Subcutaneous abdominal adipose tissue (tissue), 5 donors: ENCODE measurements around the gene RAD51C.
"Not testable (repeated sequence)": the region's sequence is repeated elsewhere in the genome, so short reads cannot be mapped to it uniquely, and the experiment has no call there.

Experiments used
- H3K27ac ChIP-seq: one replicate; pipeline ENCODE4 v1.7.0; 2013; ENCODE audit warnings: low read depth, mild to moderate bottlenecking, inconsistent platforms, low read length, moderate library complexity
- H3K27me3 ChIP-seq, 5 donors: one replicate each; pipeline ENCODE4 v1.7.0; 2013; ENCODE audit warnings: low read length in 5 of 5, inconsistent platforms in 1 of 5; ENCODE audit not compliant: control insufficient read depth in 5 of 5, insufficient read depth in 4 of 5
- H3K36me3 ChIP-seq, 5 donors: one replicate each; pipeline ENCODE4 v1.7.0; 2013; ENCODE audit warnings: low read length in 5 of 5; ENCODE audit not compliant: control insufficient read depth in 5 of 5, insufficient read depth in 5 of 5
- H3K4me1 ChIP-seq, 5 donors: one replicate each; pipeline ENCODE4 v1.7.0; 2013; ENCODE audit warnings: low read length in 5 of 5, mild to moderate bottlenecking in 3 of 5, moderate library complexity in 1 of 5; ENCODE audit not compliant: control insufficient read depth in 5 of 5, insufficient read depth in 5 of 5
- H3K4me3 ChIP-seq, 5 donors: one replicate each; pipeline ENCODE4 v1.7.0; 2013; ENCODE audit warnings: low read length in 5 of 5, low read depth in 1 of 5
- H3K9ac ChIP-seq, 5 donors: one replicate each; pipeline ENCODE4 v1.7.0; 2013; ENCODE audit warnings: low read length in 5 of 5, mild to moderate bottlenecking in 4 of 5, moderate library complexity in 3 of 5
- H3K9me3 ChIP-seq, 5 donors: one replicate each; pipeline ENCODE4 v1.7.0; 2013; ENCODE audit warnings: low read length in 5 of 5; ENCODE audit not compliant: control insufficient read depth in 5 of 5
- donor health status: healthy.
- donor health status: healthy.
- donor health status: healthy.
- donor health status: healthy.
- donor health status: healthy.

RAD51C gene

DNA sequence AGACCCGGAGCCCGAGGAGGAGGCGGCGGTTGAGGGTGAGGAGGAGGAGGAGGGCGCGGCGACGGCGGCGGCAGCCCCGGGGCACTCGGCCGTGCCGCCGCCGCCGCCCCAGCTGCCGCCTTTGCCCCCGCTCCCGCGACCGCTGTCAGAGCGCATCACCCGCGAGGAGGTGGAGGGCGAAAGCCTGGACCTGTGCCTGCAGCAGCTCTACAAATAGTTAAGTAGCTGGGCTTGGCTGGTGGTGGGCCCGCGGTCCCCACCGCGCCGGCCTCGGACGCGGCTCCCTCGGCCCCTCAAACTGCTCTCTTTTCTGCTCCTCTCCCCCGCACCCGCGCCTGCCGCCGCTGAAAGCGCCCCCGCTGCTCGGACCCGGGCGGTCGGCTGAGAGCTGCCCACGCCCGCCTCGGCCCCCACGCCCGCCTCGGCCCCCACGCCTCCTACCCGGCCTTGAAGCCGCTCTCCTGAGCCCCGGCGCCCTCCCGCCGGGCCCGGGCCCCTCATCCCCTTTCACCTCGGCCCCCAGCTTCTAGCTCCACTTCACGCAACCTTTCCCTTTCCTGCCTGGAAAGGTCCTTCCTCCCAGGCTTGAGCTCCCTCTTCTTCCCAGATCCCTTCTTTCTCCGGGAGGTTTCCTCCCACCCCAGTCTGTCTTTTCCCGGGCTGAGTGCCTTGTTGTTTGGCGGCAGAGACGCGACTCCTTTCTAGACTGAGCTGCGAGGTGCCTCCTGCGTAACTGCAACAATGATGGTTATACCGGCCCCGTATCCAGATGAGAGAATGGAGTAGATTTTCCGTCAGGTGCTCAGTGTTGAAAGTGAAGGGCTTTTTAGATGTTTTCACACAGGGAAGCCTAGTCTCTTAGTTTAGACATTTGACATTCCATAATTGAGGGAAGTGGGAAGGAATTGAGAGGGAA lies 64.1 kb downstream of the RAD51C start:
- H3K9me3 ChIP-seq, result no peaks in the 10 kb centered on the region
- peak overlapping the region; percentile 31 to 84 (median 68) for H3K4me3 ChIP-seq
- peaks cover 0 to 20% (median 15%) of the 10 kb centered on the region in 5 donors for H3K4me1 ChIP-seq
- no peak overlapping the region for H3K9ac ChIP-seq
- H3K27me3 ChIP-seq, result peaks cover 12 to 37% (median 16%) of the 10 kb centered on the region in 5 donors
- no peak overlapping the region for H3K27ac ChIP-seq
- no peaks in the 10 kb centered on the region for H3K36me3 ChIP-seq

DNA sequence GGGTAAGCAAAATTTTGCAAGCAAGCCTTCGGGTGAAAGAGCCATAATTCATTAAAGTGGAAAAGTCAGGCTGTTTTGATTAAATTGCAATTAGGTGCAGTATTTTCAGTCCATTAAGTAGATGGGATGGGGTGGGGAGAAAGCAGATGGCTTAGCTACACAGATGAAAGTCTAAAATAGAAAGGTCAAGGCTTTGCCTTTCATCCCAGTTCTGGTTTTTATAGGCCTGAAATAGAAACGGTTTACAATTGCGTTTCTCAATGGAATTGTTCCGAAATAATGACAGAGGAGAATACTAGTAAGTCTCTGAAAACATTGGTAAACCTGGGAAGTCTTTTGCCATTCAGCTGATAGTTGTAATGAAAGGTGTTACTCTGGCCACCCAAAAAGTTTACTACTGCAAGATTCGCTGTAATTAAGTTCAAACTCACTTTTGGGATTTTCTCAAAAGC lies 64.8 kb downstream of the RAD51C start:
- H3K9ac ChIP-seq, result no peak overlapping the region
- H3K36me3 ChIP-seq, result no peaks in the 10 kb centered on the region
- H3K9me3 ChIP-seq, result no peaks in the 10 kb centered on the region
- H3K4me1 ChIP-seq, result peaks cover 0 to 20% (median 15%) of the 10 kb centered on the region in 5 donors
- H3K27ac ChIP-seq, result no peak overlapping the region
- peaks cover 12 to 37% (median 17%) of the 10 kb centered on the region in 5 donors for H3K27me3 ChIP-seq
- peak overlapping the region in 4 of 5 donors; percentile 31 to 84 (median 70) for H3K4me3 ChIP-seq

GRCh38 chr17:58758890-58759289 lies 66.5 kb downstream of the RAD51C start:
- no peaks in the 10 kb centered on the region for H3K9me3 ChIP-seq
- no peaks in the 10 kb centered on the region for H3K36me3 ChIP-seq
- H3K9ac ChIP-seq, result no peak overlapping the region
- no peak overlapping the region for H3K4me3 ChIP-seq
- H3K4me1 ChIP-seq, result peaks cover 0 to 20% (median 15%) of the 10 kb centered on the region in 5 donors
- no peak overlapping the region for H3K27ac ChIP-seq
- peaks cover 12 to 37% (median 17%) of the 10 kb centered on the region in 5 donors for H3K27me3 ChIP-seq

DNA sequence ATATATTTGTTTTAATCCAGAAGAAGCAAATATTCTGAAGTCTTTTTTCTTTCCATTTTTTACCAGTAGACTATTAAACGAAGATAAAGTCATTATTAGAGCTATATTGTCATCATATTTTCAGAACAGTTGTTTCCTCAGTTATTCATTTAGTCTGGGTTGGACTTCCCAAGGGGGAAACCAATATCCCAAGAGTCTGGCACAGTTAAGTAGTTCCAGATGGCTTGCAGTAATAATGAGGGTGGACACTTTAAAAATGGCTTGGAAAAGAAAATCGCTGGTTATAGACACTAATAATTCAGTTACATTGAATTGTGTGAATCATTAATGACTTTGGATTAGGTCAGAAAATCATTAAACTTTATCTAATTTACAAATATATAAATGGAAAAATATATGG lies 67.1 kb downstream of the RAD51C start:
- Histone ChIP-seq H3K36me3 (no peaks in the 10 kb centered on the region), H3K4me3 (no peak overlapping the region), H3K9ac (no peak overlapping the region), H3K27me3 (peaks cover 12 to 37% (median 17%) of the 10 kb centered on the region in 5 donors), H3K9me3 (no peaks in the 10 kb centered on the region), H3K4me1 (peaks cover 0 to 20% (median 15%) of the 10 kb centered on the region in 5 donors), H3K27ac (no peak overlapping the region)

DNA sequence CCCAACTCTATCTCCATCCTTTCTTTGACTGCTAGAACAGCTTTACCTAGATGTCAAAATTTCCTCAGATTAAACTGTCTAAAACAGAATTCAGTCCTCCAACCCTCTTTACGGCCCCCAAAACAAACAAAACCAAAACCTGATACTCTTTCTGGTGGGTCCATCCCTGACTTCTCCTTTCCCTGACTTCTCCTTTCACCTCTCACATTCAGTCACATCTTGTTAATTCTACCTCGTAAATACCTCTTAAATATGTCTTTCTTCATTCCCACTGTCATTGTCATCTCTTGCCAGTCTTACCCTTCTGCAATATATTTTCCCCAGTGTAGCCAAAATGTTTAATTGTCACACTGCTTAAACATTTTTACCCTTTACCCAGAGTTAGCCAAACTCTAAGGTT lies 67.8 kb downstream of the RAD51C start:
- Histone ChIP-seq H3K36me3 (no peaks in the 10 kb centered on the region), H3K27me3 (peaks cover 12 to 32% (median 17%) of the 10 kb centered on the region in 5 donors), H3K4me3 (no peak overlapping the region), H3K9me3 (no peaks in the 10 kb centered on the region), H3K4me1 (peaks cover 0 to 19% (median 15%) of the 10 kb centered on the region in 5 donors), H3K9ac (no peak overlapping the region), H3K27ac (no peak overlapping the region)

- Histone ChIP-seq H3K9me3 (no peaks in the 10 kb centered on the region), H3K27me3 (peaks cover 0 to 12% (median 7%) of the 10 kb centered on the region in 5 donors), H3K4me1 (no peaks in the 10 kb centered on the region), H3K36me3 (no peaks in the 10 kb centered on the region), H3K9ac (no peak overlapping the region), H3K27ac (no peak overlapping the region), H3K4me3 (no peak overlapping the region)
These were observed 70.9 kb downstream of the RAD51C start for GRCh38 chr17:58763263-58763662.

DNA sequence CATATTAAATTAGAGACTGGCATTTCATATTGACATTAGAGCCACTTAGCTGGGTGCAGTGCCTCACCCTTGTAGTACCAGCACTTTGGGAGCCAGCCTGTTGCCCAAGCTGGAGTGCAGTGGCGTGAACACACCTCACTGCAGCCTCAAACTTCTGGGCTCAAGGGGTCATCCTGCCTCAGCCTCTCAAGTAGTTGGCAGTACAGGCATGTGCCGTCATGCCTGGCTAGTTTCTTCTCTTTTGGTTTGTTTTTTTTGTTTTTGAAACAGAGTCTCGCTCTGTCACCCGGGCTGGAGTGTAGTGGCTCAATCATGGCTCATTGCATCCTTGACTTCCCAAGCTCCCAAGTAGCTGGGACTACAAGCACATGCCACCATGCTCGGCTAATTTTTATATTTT lies 72.0 kb downstream of the RAD51C start:
- Histone ChIP-seq H3K4me3 (no peak overlapping the region), H3K27ac (no peak overlapping the region), H3K9ac (no peak overlapping the region), H3K4me1 (no peaks in the 10 kb centered on the region), H3K9me3 (no peaks in the 10 kb centered on the region), H3K36me3 (no peaks in the 10 kb centered on the region), H3K27me3 (peaks cover 0 to 7% (median 0%) of the 10 kb centered on the region in 5 donors)

GRCh38 chr17:58778482-58778881 lies 86.1 kb downstream of the RAD51C start:
- H3K9ac ChIP-seq, result not testable (repeated sequence)

GRCh38 chr17:58779446-58779845 lies 87.0 kb downstream of the RAD51C start:
- Histone ChIP-seq H3K27ac (no peak overlapping the region), H3K9ac (no peak overlapping the region), H3K4me3 (no peak overlapping the region), H3K4me1 (no peaks in the 10 kb centered on the region), H3K27me3 (no peaks in the 10 kb centered on the region), H3K36me3 (no peaks in the 10 kb centered on the region), H3K9me3 (no peaks in the 10 kb centered on the region)

More at GRCh38 chr17:58778482-58778881, 86.1 kb downstream of the RAD51C start:
- H3K36me3 ChIP-seq, H3K4me3 ChIP-seq, H3K27me3 ChIP-seq, H3K27ac ChIP-seq, H3K9me3 ChIP-seq, H3K4me1 ChIP-seq: not testable (repeated sequence)

DNA sequence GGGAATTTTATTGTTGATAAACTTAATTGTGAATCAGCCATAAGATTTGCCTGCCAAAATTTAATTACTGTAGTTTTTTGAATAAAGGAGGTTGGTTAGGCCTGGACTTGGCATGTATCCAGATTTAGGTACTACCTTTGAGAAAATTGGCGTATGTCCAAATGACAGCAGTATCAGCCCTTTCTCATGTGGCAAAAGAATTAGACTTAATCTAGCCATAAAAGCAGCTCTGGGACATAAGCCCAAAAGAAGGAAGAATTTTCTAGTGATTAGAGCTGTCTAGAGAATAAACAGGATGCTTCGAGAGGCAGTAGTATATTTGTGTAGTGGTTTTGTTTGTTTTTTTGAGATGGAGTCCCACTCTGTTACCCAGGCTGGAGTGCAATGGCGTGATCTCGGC lies 91.0 kb downstream of the RAD51C start:
- H3K4me1 ChIP-seq, result no peaks in the 10 kb centered on the region
- H3K9ac ChIP-seq, result no peak overlapping the region
- no peak overlapping the region for H3K4me3 ChIP-seq
- no peaks in the 10 kb centered on the region for H3K36me3 ChIP-seq
- no peaks in the 10 kb centered on the region for H3K27me3 ChIP-seq
- no peaks in the 10 kb centered on the region for H3K9me3 ChIP-seq
- no peak overlapping the region for H3K27ac ChIP-seq
